Adrenal gland (tissue), 12 donors: ENCODE results near the gene CPPED1. TPM values are rescaled to one million over a fixed set of nuclear protein-coding genes. Genes with fewer than 3 reads are reported as not detected.

Experiments used
- DNase-seq, 7 donors: peaks; one replicate each; pipeline ENCODE4 v3.0.0-alpha.2; 2019 to 2020
- H3K27ac ChIP-seq, 5 donors: fragments of 200-600 bp; sonication (generic) in 4 of 5; 1 replicate in 3 of 5; 2 replicates in 2 of 5; pipeline versions ENCODE4 v1.5.1 to v1.8.0; 2016 to 2020; ENCODE audit warnings: mild to moderate bottlenecking in 1 of 5
- H3K27me3 ChIP-seq: fragments of 200-600 bp; 2 replicates; pipeline ENCODE4 v1.8.0; 2021
- H3K36me3 ChIP-seq, 2 donors: fragments of 200-600 bp; replicated peaks in 1 of 2; 1 replicate in 1 of 2; 2 replicates in 1 of 2; pipeline versions ENCODE4 v1.5.1 to v1.8.0; 2018 to 2022
- H3K4me1 ChIP-seq, 2 donors: fragments of 200-600 bp; replicated peaks in 1 of 2; 1 replicate in 1 of 2; 2 replicates in 1 of 2; pipeline versions ENCODE4 v1.5.1 to v1.8.0; 2018 to 2021
- H3K4me3 ChIP-seq, 4 donors: fragments of 200-600 bp; sonication (generic) in 3 of 4; one replicate each; pipeline ENCODE4 v1.5.1; 2016 to 2018
- H3K9me3 ChIP-seq, 3 donors: fragments of 200-600 bp; sonication (generic) in 1 of 3; replicated peaks in 1 of 3; 1 replicate in 2 of 3; 2 replicates in 1 of 3; pipeline versions ENCODE4 v1.5.1 to v1.8.0; 2016 to 2021
- CTCF ChIP-seq, 6 experiments: fragments of 450-650 bp in 4 of 6; fragments of 200-600 bp in 2 of 6; sonication (generic) in 1 of 6; IDR thresholded peaks; 1 replicate in 5 of 6; 2 replicates in 1 of 6; pipeline versions ENCODE4 v1.5.1 to v1.8.0; 2016 to 2021; ENCODE audit warnings: antibody characterized with exemption in 6 of 6, mild to moderate bottlenecking in 2 of 6, moderate library complexity in 1 of 6
- POLR2A ChIP-seq, 2 donors: fragments of 450-650 bp; IDR thresholded peaks; one replicate each; pipeline ENCODE4 v1.6.1; 2017; ENCODE audit warnings: antibody characterized with exemption in 2 of 2, mild to moderate bottlenecking in 2 of 2, moderate library complexity in 1 of 2
- WGBS, 4 donors: extraction: QIAGEN DNeasy Blood & Tissue Kit in 2 of 4; methylation state at CpG; one replicate each; pipeline versions ENCODE4 v1.1.5 to v1.1.7; 2013 to 2017; 5-methylcytosine and 5-hydroxymethylcytosine counted together
- intact Hi-C, 2 donors: fragments of 100-400 bp; cut with DNase I; formaldehyde crosslinking; loops; one replicate each; pipeline versions ENCODE4 v1.14.1 to v1.15.0; 2022 to 2023
- polyA plus RNA-seq, 3 donors: library from polyadenylated mRNA; stranded (reverse); fragments of 200-250 nt in 2 of 3; fragments of 350-450 nt in 1 of 3; fragmentation: Illumina TruSeq in 1 of 3; extraction: RNeasy Lipid Tissue Mini Kit (QIAGEN cat#74804) in 1 of 3; gene quantifications; one replicate each; pipeline ENCODE4 v1.2.3, GENCODE V29; 2013 to 2014
- total RNA-seq, 9 donors: library from RNA; depleted of rRNA in 4 of 9; stranded (reverse); fragments of >200 nt in 4 of 9; fragments of 120-200 nt in 1 of 9; fragmentation: NEBNext Ultra II Directional in 1 of 9; extraction: Animal tissue kit (Norgen Biotek cat#: 25700) in 1 of 9; gene quantifications; one replicate each; pipeline versions ENCODE4 v1.1.0 to v1.2.4, GENCODE V29; 2013 to 2023
- donor health status: healthy with polysubstance abuse.
- donor health status: Bipolar disorder and iron deficiency.
- donor health status: DM: yes; HTN: yes; CAD: no.
- donor health status: DM: no; HTN: no; CAD: no.
- donor health status: DM: no; HTN: no; CAD: no.
- donor health status: DM: yes; HTN: yes; CAD: no.

Gene CPPED1
- total and polyA plus RNA-seq, 12 donors: 8.1 to 38.1 (median 14.2) TPM

GRCh38 chr16:12724226-12724625 is 79.5 kb downstream of the CPPED1 start:
- no peaks in the 10 kb centered on the region for H3K4me1 ChIP-seq
- 86 to 91% (median 89%) methylated on average over 8 of the region's 8 CpGs for WGBS, 4 donors
- intact Hi-C loops: no loop called here
- TF ChIP-seq CTCF (IDR thresholded peaks at IDR 0.05) (no peak), POLR2A (IDR thresholded peaks at IDR 0.05) (no peak)
- no peak for DNase-seq
- H3K36me3 ChIP-seq: no peaks in the 10 kb centered on the region
- H3K9me3 ChIP-seq: no peaks in the 10 kb centered on the region
- H3K27me3 ChIP-seq: no peaks in the 10 kb centered on the region
- H3K27ac ChIP-seq: no peak overlapping the region
- H3K4me3 ChIP-seq: no peak overlapping the region

GRCh38 chr16:12723681-12724080 is 80.0 kb downstream of the CPPED1 start:
- Histone ChIP-seq H3K4me1 (no peaks in the 10 kb centered on the region), H3K4me3 (no peak overlapping the region), H3K36me3 (no peaks in the 10 kb centered on the region), H3K27ac (no peak overlapping the region), H3K9me3 (no peaks in the 10 kb centered on the region), H3K27me3 (no peaks in the 10 kb centered on the region)
- DNase-seq: no peak
- intact Hi-C loops: no loop called here
- TF ChIP-seq CTCF (IDR thresholded peaks at IDR 0.05) (no peak), POLR2A (IDR thresholded peaks at IDR 0.05) (no peak)
- 69 to 80% (median 75%) methylated on average over 5 of the region's 5 CpGs for WGBS, 4 donors

GRCh38 chr16:12721841-12722421 is 81.8 kb downstream of the CPPED1 start:
- H3K27me3 ChIP-seq: no peaks in the 10 kb centered on the region
- H3K9me3 ChIP-seq: no peaks in the 10 kb centered on the region
- H3K4me3 ChIP-seq: no peak overlapping the region
- TF ChIP-seq CTCF (IDR thresholded peaks at IDR 0.05) (no peak), POLR2A (IDR thresholded peaks at IDR 0.05) (no peak)
- intact Hi-C loops: no loop called here
- no peaks in the 10 kb centered on the region for H3K36me3 ChIP-seq
- WGBS, 4 donors: 72 to 81% (median 80%) methylated on average over 9 of the region's 9 CpGs
- no peak overlapping the region for H3K27ac ChIP-seq
- no peaks in the 10 kb centered on the region for H3K4me1 ChIP-seq
- peak in 1 of 7 donors; percentile 23 for DNase-seq

GRCh38 chr16:12719972-12720371 is 83.7 kb downstream of the CPPED1 start:
- Histone ChIP-seq H3K27me3 (no peaks in the 10 kb centered on the region), H3K4me3 (no peak overlapping the region), H3K36me3 (no peaks in the 10 kb centered on the region), H3K4me1 (no peaks in the 10 kb centered on the region), H3K9me3 (no peaks in the 10 kb centered on the region), H3K27ac (no peak overlapping the region)
- no peak for TF ChIP-seq POLR2A (IDR thresholded peaks at IDR 0.05)
- no peak for TF ChIP-seq CTCF (IDR thresholded peaks at IDR 0.05)
- 96 to 98% (median 97%) methylated on average over 4 of the region's 4 CpGs for WGBS, 4 donors
- intact Hi-C loops: no loop called here
- DNase-seq: no peak
